PC-3 (cell line): ENCODE data around the gene TCOF1. TPM values are rescaled to one million over a fixed set of nuclear protein-coding genes. Genes with fewer than 3 reads are reported as not detected.

Experiments
- ATAC-seq: fragments of 200-7000 bp; cut with Tn5 transposase; 2 replicates; pipeline ENCODE4 v1.9.1; 2020; ENCODE audit warnings: mild to moderate bottlenecking, moderate library complexity
- BruUV-seq: library from RNA; stranded (reverse); fragments of 400-500 nt; replicated peaks from 2 replicates; lab custom pipeline; 2021; lab: Mats Ljungman, UMichigan
- CTCF ChIA-PET: fragments of 300-600 bp; sonication (Branson Sonifier 250); formaldehyde crosslinking; loops from one replicate; lab custom pipeline; 2022; ENCODE audit warnings: antibody characterized with exemption; lab: Charles Lee
- POLR2A ChIA-PET: fragments of 300-600 bp; sonication (Branson Sonifier 250); formaldehyde crosslinking; loops from one replicate; lab custom pipeline; 2022; ENCODE audit warnings: antibody characterized with exemption; ENCODE audit not compliant: unreplicated experiment; lab: Charles Lee
- DNase-seq: peaks from one replicate; pipeline ENCODE4 v3.0.0-alpha.2; 2015
- H2AFZ ChIP-seq: fragments of 300-600 bp; sonication (generic); 2 replicates; pipeline ENCODE4 v1.6.0; 2016; ENCODE audit warnings: antibody characterized with exemption, low read length
- H3F3A ChIP-seq: fragments of 300-600 bp; sonication (generic); one replicate; pipeline ENCODE4 v1.6.0; 2017; ENCODE audit warnings: antibody characterized with exemption, low read length, control low read depth, mild to moderate bottlenecking; ENCODE audit not compliant: unreplicated experiment
- H3K27ac ChIP-seq: fragments of 300-600 bp; sonication (generic); 2 replicates; pipeline ENCODE4 v1.5.1; 2016; ENCODE audit warnings: mild to moderate bottlenecking, low read length
- H3K27me3 ChIP-seq: fragments of 300-600 bp; sonication (generic); 2 replicates; pipeline ENCODE4 v1.6.1; 2016; ENCODE audit warnings: low read length, mixed read lengths
- H3K36me3 ChIP-seq: fragments of 300-600 bp; sonication (generic); 2 replicates; pipeline ENCODE4 v1.6.1; 2016; ENCODE audit warnings: low read depth, mixed run types, low read length, mixed read lengths
- H3K4me1 ChIP-seq: fragments of 300-600 bp; sonication (generic); 2 replicates; pipeline ENCODE4 v1.5.1; 2016; ENCODE audit warnings: low read length; ENCODE audit not compliant: insufficient read depth
- H3K4me2 ChIP-seq: fragments of 300-600 bp; sonication (generic); 2 replicates; pipeline ENCODE4 v1.6.0; 2016; ENCODE audit warnings: low read length
- H3K4me3 ChIP-seq: fragments of 300-600 bp; sonication (generic); 2 replicates; pipeline ENCODE4 v1.5.1; 2016; ENCODE audit warnings: mild to moderate bottlenecking, low read length, mixed read lengths
- H3K79me2 ChIP-seq: fragments of 300-600 bp; sonication (generic); 2 replicates; pipeline ENCODE4 v1.6.1; 2017; ENCODE audit warnings: low read length, mixed read lengths
- H3K9ac ChIP-seq: fragments of 300-600 bp; sonication (generic); 2 replicates; pipeline ENCODE4 v1.6.0; 2016; ENCODE audit warnings: mild to moderate bottlenecking, low read length
- H3K9me2 ChIP-seq: fragments of 300-600 bp; sonication (generic); replicated peaks from 2 replicates; pipeline ENCODE4 v1.6.1; 2016; ENCODE audit warnings: mixed run types, low read length, mixed read lengths
- H3K9me3 ChIP-seq: fragments of 300-600 bp; sonication (generic); 2 replicates; pipeline ENCODE4 v1.6.1; 2016; ENCODE audit warnings: low read length, mixed read lengths
- H4K20me1 ChIP-seq: fragments of 300-600 bp; sonication (generic); 2 replicates; pipeline ENCODE4 v1.6.1; 2016; ENCODE audit warnings: low read length, mixed read lengths
- EZH2 ChIP-seq: fragments of 300-600 bp; sonication (generic); IDR thresholded peaks from one replicate; pipeline ENCODE4 v1.6.1; 2017; ENCODE audit warnings: antibody characterized with exemption, mild to moderate bottlenecking, low read length; ENCODE audit not compliant: unreplicated experiment
- EZH2phosphoT487 ChIP-seq: fragments of 300-600 bp; sonication (generic); IDR thresholded peaks from 2 replicates; pipeline ENCODE4 v1.6.1; 2018; ENCODE audit warnings: mild to moderate bottlenecking, antibody characterized with exemption, low read length, borderline replicate concordance
- intact Hi-C: fragments of 100-400 bp; cut with micrococcal nuclease; formaldehyde crosslinking; loops from 2 replicates; pipeline ENCODE4 v1.9.0; 2023
- total RNA-seq: library from RNA; depleted of rRNA; stranded (reverse); fragments of >200 nt; gene quantifications from 2 replicates; pipeline ENCODE4 v1.2.3, GENCODE V29; 2014
- TF ChIP-seq, protein P1 (sequence below): fragments of 300-600 bp; sonication (generic); conservative IDR thresholded peaks from 2 replicates; pipeline ENCODE4 v1.5.1; 2017; ENCODE audit warnings: antibody characterized with exemption, low read depth, mild to moderate bottlenecking, low read length

TCOF1 gene
- total RNA-seq, 1 experiment from 2014 or later: 113 TPM

DNA sequence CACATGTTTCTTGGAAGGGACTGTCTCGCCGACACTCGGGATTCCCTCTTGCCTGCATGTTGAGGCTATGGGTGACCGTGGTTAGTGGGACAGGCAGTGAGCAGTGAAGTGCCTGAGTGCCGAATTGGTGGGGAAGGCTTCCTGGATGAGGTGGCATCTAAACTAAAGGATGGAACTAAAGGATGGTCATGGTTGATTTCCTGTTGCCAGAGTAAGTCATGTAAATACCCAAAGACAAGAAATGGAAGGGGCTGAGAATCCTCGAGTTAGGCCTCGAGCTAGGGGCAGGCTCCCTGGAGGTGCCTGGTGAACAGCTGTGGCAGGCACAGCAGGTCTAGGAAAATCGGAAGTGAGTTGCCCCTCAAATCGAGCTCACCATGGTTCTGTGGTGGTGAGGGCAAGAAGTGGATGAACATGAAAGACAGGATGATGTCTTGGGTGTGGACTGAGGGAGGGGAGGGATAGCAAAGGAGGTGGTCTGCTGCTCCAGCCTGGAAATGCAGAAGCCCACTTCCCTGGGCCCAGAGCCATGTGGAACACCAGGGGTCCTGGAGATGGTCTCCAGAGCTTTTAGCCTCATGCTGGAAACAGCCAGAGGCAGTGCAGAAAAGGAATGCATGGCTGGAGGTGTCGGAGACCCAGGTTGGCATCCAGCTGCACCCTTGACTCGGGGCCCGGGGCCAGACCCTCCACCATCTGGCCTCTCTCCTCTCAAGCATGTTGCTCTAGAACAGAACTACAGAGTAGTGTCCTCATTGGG lies 43.0 kb downstream of the TCOF1 start:
- Histone ChIP-seq H4K20me1 (no peaks in the 10 kb centered on the region), H3K9me3 (no peaks in the 10 kb centered on the region), H3K79me2 (no peaks in the 10 kb centered on the region), H3K9ac (no peak overlapping the region), H3K27ac (no peak overlapping the region), H3K4me3 (no peak overlapping the region), H3F3A (no peaks in the 10 kb centered on the region), H3K36me3 (peaks cover 40% of the 10 kb centered on the region), H3K9me2 (no peaks in the 10 kb centered on the region), H3K4me2 (no peak overlapping the region), H2AFZ (no peak overlapping the region), H3K4me1 (no peaks in the 10 kb centered on the region), H3K27me3 (no peaks in the 10 kb centered on the region)
- no peak for DNase-seq
- ChIA-PET POLR2A (no interaction called here), CTCF (no interaction called here)
- no peak for ATAC-seq
- TF ChIP-seq, protein P1, sequence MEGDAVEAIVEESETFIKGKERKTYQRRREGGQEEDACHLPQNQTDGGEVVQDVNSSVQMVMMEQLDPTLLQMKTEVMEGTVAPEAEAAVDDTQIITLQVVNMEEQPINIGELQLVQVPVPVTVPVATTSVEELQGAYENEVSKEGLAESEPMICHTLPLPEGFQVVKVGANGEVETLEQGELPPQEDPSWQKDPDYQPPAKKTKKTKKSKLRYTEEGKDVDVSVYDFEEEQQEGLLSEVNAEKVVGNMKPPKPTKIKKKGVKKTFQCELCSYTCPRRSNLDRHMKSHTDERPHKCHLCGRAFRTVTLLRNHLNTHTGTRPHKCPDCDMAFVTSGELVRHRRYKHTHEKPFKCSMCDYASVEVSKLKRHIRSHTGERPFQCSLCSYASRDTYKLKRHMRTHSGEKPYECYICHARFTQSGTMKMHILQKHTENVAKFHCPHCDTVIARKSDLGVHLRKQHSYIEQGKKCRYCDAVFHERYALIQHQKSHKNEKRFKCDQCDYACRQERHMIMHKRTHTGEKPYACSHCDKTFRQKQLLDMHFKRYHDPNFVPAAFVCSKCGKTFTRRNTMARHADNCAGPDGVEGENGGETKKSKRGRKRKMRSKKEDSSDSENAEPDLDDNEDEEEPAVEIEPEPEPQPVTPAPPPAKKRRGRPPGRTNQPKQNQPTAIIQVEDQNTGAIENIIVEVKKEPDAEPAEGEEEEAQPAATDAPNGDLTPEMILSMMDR: no peak
- TF ChIP-seq EZH2: no peak
- TF ChIP-seq EZH2phosphoT487: no peak
- BruUV-seq: no TSS peak
- intact Hi-C loops: no loop called here

DNA sequence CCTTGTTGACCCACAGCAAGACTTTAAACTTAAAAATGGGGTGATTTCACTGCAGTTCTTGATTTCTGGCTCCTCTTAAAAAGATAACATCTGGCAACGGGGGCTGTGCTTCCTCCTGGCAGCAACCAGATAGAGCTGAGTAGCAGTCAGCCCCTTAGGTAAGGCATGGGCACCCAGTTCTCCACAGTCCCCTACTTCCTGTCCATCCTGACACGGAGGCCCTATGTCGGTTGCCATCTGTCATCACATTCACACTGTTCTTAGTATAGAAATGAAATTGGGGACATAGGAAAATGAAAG lies 43.5 kb downstream of the TCOF1 start:
- CTCF ChIA-PET: interaction anchor here (0.7 kb wide), 1 partner anchor 35 kb away, joined by 3 read pairs; no protein-coding TSS in a partner anchor
- POLR2A ChIA-PET: no interaction called here
- ATAC-seq (no peak), DNase-seq (no peak)
- intact Hi-C loops: no loop called here
- H3K27ac ChIP-seq: no peak overlapping the region
- no peaks in the 10 kb centered on the region for H3K9me3 ChIP-seq
- TF ChIP-seq EZH2 (no peak), EZH2phosphoT487 (no peak)
- TF ChIP-seq, protein P1: no peak
- H3K9ac ChIP-seq: no peak overlapping the region
- H3K27me3 ChIP-seq: no peaks in the 10 kb centered on the region
- H3F3A ChIP-seq: no peaks in the 10 kb centered on the region
- H4K20me1 ChIP-seq: no peaks in the 10 kb centered on the region
- no peaks in the 10 kb centered on the region for H3K4me1 ChIP-seq
- no TSS peak for BruUV-seq
- H3K4me3 ChIP-seq: no peak overlapping the region
- H3K9me2 ChIP-seq: no peaks in the 10 kb centered on the region
- no peaks in the 10 kb centered on the region for H3K79me2 ChIP-seq
- peaks cover 36% of the 10 kb centered on the region for H3K36me3 ChIP-seq
- no peak overlapping the region for H3K4me2 ChIP-seq
- no peak overlapping the region for H2AFZ ChIP-seq

DNA sequence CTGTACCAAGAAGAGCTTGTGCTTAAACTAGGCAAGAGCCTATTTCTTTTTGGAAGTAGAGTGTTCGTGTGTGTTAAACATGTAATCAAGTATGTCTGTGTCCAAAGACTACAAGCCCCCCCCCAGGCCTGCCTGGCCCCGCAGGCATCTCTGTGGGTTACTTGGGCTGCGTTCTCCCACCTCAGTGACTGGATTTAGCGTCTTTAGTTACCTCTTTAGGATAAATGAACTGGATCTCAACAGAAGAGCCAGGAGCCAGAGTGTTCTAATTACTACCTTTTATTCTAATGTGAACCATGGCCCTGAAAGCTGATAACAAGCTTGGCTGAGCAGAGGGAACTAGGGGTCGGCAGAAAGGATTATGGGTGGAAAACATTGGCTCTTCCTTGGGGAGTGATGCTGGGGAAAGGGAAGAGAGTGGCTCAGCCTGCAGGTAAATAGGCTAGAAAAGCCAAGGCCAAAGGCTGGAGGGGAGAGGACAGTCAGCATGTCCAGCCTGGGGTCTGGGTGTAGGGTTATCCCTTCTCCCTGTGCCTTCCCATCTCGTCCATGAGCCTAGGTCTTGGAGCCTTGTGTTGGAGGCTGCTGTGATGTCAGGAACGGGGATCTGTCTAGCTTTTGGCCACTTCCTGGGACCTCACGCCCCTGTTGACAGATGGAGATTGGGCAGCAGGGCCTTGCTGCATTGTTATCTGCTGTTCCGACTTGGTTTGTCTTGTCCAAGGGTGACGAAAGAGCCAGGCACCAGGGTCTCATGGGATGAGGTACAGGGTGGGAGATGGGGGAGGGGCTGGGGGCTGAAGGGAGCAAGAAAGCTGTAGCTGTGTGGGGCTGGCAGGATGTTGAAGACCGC lies 44.1 kb downstream of the TCOF1 start:
- ATAC-seq: no peak
- H3K4me3 ChIP-seq: no peak overlapping the region
- H2AFZ ChIP-seq: no peak overlapping the region
- H3K79me2 ChIP-seq: no peaks in the 10 kb centered on the region
- TF ChIP-seq EZH2: no peak
- TF ChIP-seq, protein P1: no peak
- TF ChIP-seq EZH2phosphoT487: no peak
- POLR2A ChIA-PET: no interaction called here
- no peak overlapping the region for H3K9ac ChIP-seq
- H3K4me2 ChIP-seq: no peak overlapping the region
- no peak overlapping the region for H3K27ac ChIP-seq
- H3K4me1 ChIP-seq: no peaks in the 10 kb centered on the region
- H3K36me3 ChIP-seq: peaks cover 30% of the 10 kb centered on the region
- no peaks in the 10 kb centered on the region for H3K27me3 ChIP-seq
- DNase-seq: no peak
- no peaks in the 10 kb centered on the region for H3F3A ChIP-seq
- no TSS peak for BruUV-seq
- H3K9me3 ChIP-seq: no peaks in the 10 kb centered on the region
- CTCF ChIA-PET: interaction anchor here (0.7 kb wide), 1 partner anchor 34 kb away, joined by 3 read pairs; no protein-coding TSS in a partner anchor
- H4K20me1 ChIP-seq: no peaks in the 10 kb centered on the region
- intact Hi-C loops: no loop called here
- no peaks in the 10 kb centered on the region for H3K9me2 ChIP-seq
